H1 (cell line): ENCODE data around the gene RIN3. TPM values are rescaled to one million over a fixed set of nuclear protein-coding genes. Genes with fewer than 3 reads are reported as not detected.

ENCODE experiments used
- CTCF ChIA-PET: fragments of 300-600 bp; sonication (Branson Sonifier 250); formaldehyde crosslinking; loops from one replicate; lab custom pipeline; 2021; ENCODE audit not compliant: partially characterized antibody; lab: Charles Lee
- POLR2A ChIA-PET: fragments of 300-600 bp; sonication (Branson Sonifier 250); formaldehyde crosslinking; loops from one replicate; lab custom pipeline; 2021; ENCODE audit warnings: inconsistent platforms; ENCODE audit not compliant: partially characterized antibody; lab: Charles Lee
- DNase-seq, 2 experiments: peaks; one replicate each; pipeline versions ENCODE4 v3.0.0 to v3.0.0-alpha.2; 2010 to 2022; ENCODE audit warnings: low spot score in 2 of 2, low read depth in 1 of 2, mixed read lengths in 1 of 2
- FAIRE-seq: peaks from 2 replicates; lab custom pipeline; 2011; peaks lifted over from hg19 to GRCh38; lab: Jason Lieb, UNC
- H2AFZ ChIP-seq: 2 replicates; pipeline ENCODE4 v1.8.1; 2012; ENCODE audit warnings: low read length, inconsistent platforms
- H2AK5ac ChIP-seq: 2 replicates; pipeline ENCODE4 v1.6.1; 2013; ENCODE audit warnings: low read depth, low read length
- H2BK120ac ChIP-seq: replicated peaks from 2 replicates; pipeline ENCODE3; 2013; ENCODE audit warnings: low read depth, low read length, inconsistent platforms
- H2BK12ac ChIP-seq: 2 replicates; pipeline ENCODE4 v1.6.1; 2013; ENCODE audit warnings: low read depth, low read length
- H2BK15ac ChIP-seq: 2 replicates; pipeline ENCODE4 v1.6.1; 2013; ENCODE audit warnings: low read length
- H2BK20ac ChIP-seq: 2 replicates; pipeline ENCODE4 v1.6.1; 2013; ENCODE audit warnings: low read length
- H2BK5ac ChIP-seq: 2 replicates; pipeline ENCODE4 v1.6.1; 2013; ENCODE audit warnings: low read depth, low read length
- H3K14ac ChIP-seq: 2 replicates; pipeline ENCODE4 v1.6.1; 2013; ENCODE audit warnings: inconsistent platforms; ENCODE audit not compliant: insufficient read length
- H3K18ac ChIP-seq: 2 replicates; pipeline ENCODE4 v1.6.1; 2013; ENCODE audit warnings: low read length; ENCODE audit errors: extremely low read depth
- H3K23ac ChIP-seq: 2 replicates; pipeline ENCODE4 v1.6.1; 2013; ENCODE audit warnings: inconsistent platforms; ENCODE audit not compliant: insufficient read length
- H3K23me2 ChIP-seq: 2 replicates; pipeline ENCODE4 v1.6.1; 2013; ENCODE audit warnings: low read depth, low read length
- H3K27ac ChIP-seq: 2 replicates; pipeline ENCODE4 v1.6.1; 2011; ENCODE audit warnings: low read depth, low read length, inconsistent platforms
- H3K27me3 ChIP-seq, 4 experiments: replicated peaks in 1 of 4; 1 replicate in 1 of 4; 2 replicates in 3 of 4; pipeline versions ENCODE4 v1.6.1 to v1.8.1; 2011 to 2013; ENCODE audit warnings: low read length in 3 of 4, mild to moderate bottlenecking in 3 of 4, inconsistent platforms in 2 of 4, mixed read lengths in 2 of 4, moderate library complexity in 1 of 4; ENCODE audit not compliant: control insufficient read depth in 3 of 4, insufficient read depth in 3 of 4; ENCODE audit errors: extremely low read depth in 1 of 4
- H3K36me3 ChIP-seq, 4 experiments: 2 replicates each; pipeline versions ENCODE4 v1.6.1 to v1.8.1; 2011 to 2013; ENCODE audit warnings: mild to moderate bottlenecking in 4 of 4, low read length in 3 of 4, moderate library complexity in 2 of 4, control low read depth in 1 of 4, inconsistent platforms in 1 of 4; ENCODE audit not compliant: insufficient read depth in 4 of 4, control insufficient read depth in 2 of 4
- H3K4ac ChIP-seq: replicated peaks from 2 replicates; pipeline ENCODE3; 2013; ENCODE audit warnings: low read length, low read depth, mixed read lengths, inconsistent platforms; ENCODE audit not compliant: insufficient read length
- H3K4me1 ChIP-seq, 4 experiments: replicated peaks in 1 of 4; 1 replicate in 1 of 4; 2 replicates in 3 of 4; pipeline versions ENCODE4 v1.6.1 to v1.8.1; 2011 to 2013; ENCODE audit warnings: low read length in 3 of 4, inconsistent platforms in 2 of 4, mixed read lengths in 1 of 4; ENCODE audit not compliant: insufficient read depth in 4 of 4, control insufficient read depth in 3 of 4
- H3K4me2 ChIP-seq, 2 experiments: 2 replicates each; pipeline versions ENCODE4 v1.6.1 to v1.8.1; 2011 to 2013; ENCODE audit warnings: low read depth in 2 of 2, low read length in 2 of 2, control low read depth in 1 of 2, inconsistent platforms in 1 of 2, mild to moderate bottlenecking in 1 of 2; ENCODE audit not compliant: insufficient read depth in 1 of 2
- H3K4me3 ChIP-seq, 4 experiments: fragments of 200-600, 300-600 bp in 1 of 4; sonication (generic), shearing (Covaris generic), sonication (Bioruptor Twin) in 1 of 4; 2 replicates each; pipeline versions ENCODE4 v1.5.1 to v1.8.1; 2011 to 2016; ENCODE audit warnings: low read length in 4 of 4, low read depth in 3 of 4, control low read depth in 2 of 4, inconsistent platforms in 2 of 4, mild to moderate bottlenecking in 2 of 4, mixed read lengths in 1 of 4, moderate library complexity in 1 of 4; ENCODE audit not compliant: insufficient read depth in 2 of 4; ENCODE audit errors: extremely low read depth in 1 of 4
- H3K56ac ChIP-seq: replicated peaks from 2 replicates; pipeline ENCODE3; 2013; ENCODE audit warnings: low read depth, mild to moderate bottlenecking, mixed read lengths, low read length, inconsistent platforms; ENCODE audit not compliant: insufficient read length
- H3K79me1 ChIP-seq: 2 replicates; pipeline ENCODE4 v1.6.1; 2013; ENCODE audit warnings: low read depth, low read length, control low read depth
- H3K79me2 ChIP-seq, 2 experiments: 2 replicates each; pipeline versions ENCODE4 v1.6.1 to v1.8.1; 2012 to 2013; ENCODE audit warnings: low read length in 2 of 2, mild to moderate bottlenecking in 2 of 2, inconsistent platforms in 1 of 2; ENCODE audit not compliant: insufficient read depth in 2 of 2, control insufficient read depth in 1 of 2
- H3K9ac ChIP-seq, 4 experiments: replicated peaks in 1 of 4; 1 replicate in 1 of 4; 2 replicates in 3 of 4; pipeline versions ENCODE4 v1.6.1 to v1.8.1; 2011 to 2013; ENCODE audit warnings: low read depth in 3 of 4, low read length in 3 of 4, control low read depth in 2 of 4, mild to moderate bottlenecking in 2 of 4, moderate library complexity in 2 of 4, inconsistent platforms in 1 of 4; ENCODE audit errors: extremely low read depth in 1 of 4
- H3K9me3 ChIP-seq, 2 experiments: 2 replicates each; pipeline versions ENCODE4 v1.6.1 to v1.8.1; 2012 to 2013; ENCODE audit warnings: mild to moderate bottlenecking in 2 of 2, moderate library complexity in 2 of 2, control low read depth in 1 of 2, inconsistent platforms in 1 of 2, low read depth in 1 of 2, low read length in 1 of 2, mixed read lengths in 1 of 2; ENCODE audit not compliant: insufficient read depth in 2 of 2
- H4K20me1 ChIP-seq, 2 experiments: replicated peaks in 1 of 2; 2 replicates each; pipeline versions ENCODE3 to v1.8.1; 2011 to 2013; ENCODE audit warnings: inconsistent platforms in 2 of 2, low read length in 2 of 2, mild to moderate bottlenecking in 1 of 2; ENCODE audit not compliant: insufficient read depth in 2 of 2, control insufficient read depth in 1 of 2
- H4K5ac ChIP-seq: 2 replicates; pipeline ENCODE4 v1.6.1; 2013; ENCODE audit warnings: low read length, low read depth, mixed read lengths, inconsistent platforms; ENCODE audit not compliant: insufficient read length
- H4K8ac ChIP-seq: 2 replicates; pipeline ENCODE4 v1.8.0; 2013; ENCODE audit warnings: mild to moderate bottlenecking, moderate library complexity, low read length, inconsistent platforms; ENCODE audit not compliant: insufficient read depth; ENCODE audit errors: extremely low read depth
- H4K91ac ChIP-seq: replicated peaks from 2 replicates; pipeline ENCODE3; 2013; ENCODE audit warnings: low read length, mixed read lengths, inconsistent platforms; ENCODE audit not compliant: insufficient read length
- BACH1 ChIP-seq: IDR thresholded peaks from 2 replicates; pipeline ENCODE4 v1.6.1; 2012; ENCODE audit warnings: low read length, improper control_type of control experiment
- BRCA1 ChIP-seq: IDR thresholded peaks from 2 replicates; pipeline ENCODE4 v1.6.1; 2012; ENCODE audit warnings: low read depth, low read length, improper control_type of control experiment
- CHD2 ChIP-seq: IDR thresholded peaks from 2 replicates; pipeline ENCODE4 v1.6.1; 2012; ENCODE audit warnings: low read length, improper control_type of control experiment
- CTCF ChIP-seq, 3 experiments: IDR thresholded peaks; 1 replicate in 2 of 3; 2 replicates in 1 of 3; pipeline versions ENCODE4 v1.5.1 to v1.6.1; 2011; ENCODE audit warnings: low read length in 3 of 3, mild to moderate bottlenecking in 3 of 3, inconsistent platforms in 2 of 3, low read depth in 1 of 3, moderate library complexity in 1 of 3; ENCODE audit not compliant: insufficient read depth in 1 of 3; ENCODE audit errors: control extremely low read depth in 1 of 3
- SAP30 ChIP-seq: fragments of 300-600 bp; sonication (generic); IDR thresholded peaks from 2 replicates; pipeline ENCODE4 v1.7.1; 2012; ENCODE audit warnings: low read length, moderate library complexity, mild to moderate bottlenecking, inconsistent platforms; ENCODE audit not compliant: insufficient read depth, insufficient replicate concordance
- SIN3A ChIP-seq, 2 experiments: IDR thresholded peaks in 1 of 2; conservative IDR thresholded peaks in 1 of 2; 2 replicates each; pipeline ENCODE4 v1.6.1; 2011 to 2012; ENCODE audit warnings: low read length in 2 of 2, improper control_type of control experiment in 1 of 2, low read depth in 1 of 2, mild to moderate bottlenecking in 1 of 2
- SP2 ChIP-seq: IDR thresholded peaks from 2 replicates; pipeline ENCODE4 v1.6.1; 2012; ENCODE audit warnings: mild to moderate bottlenecking, low read length, inconsistent platforms
- SRF ChIP-seq: IDR thresholded peaks from 2 replicates; pipeline ENCODE4 v1.6.1; 2011; ENCODE audit warnings: mild to moderate bottlenecking, low read depth, low read length, moderate library complexity
- WGBS, 2 experiments: shearing (Covaris generic) in 1 of 2; methylation state at CpG; one replicate each; pipeline versions ENCODE4 v1.1.6 to v1.1.7; 2013 to 2015; ENCODE audit warnings: low lambda C conversion rate in 2 of 2, mixed read lengths in 2 of 2, inconsistent platforms in 1 of 2, low coverage in 1 of 2, missing lambda C conversion rate in 1 of 2; ENCODE audit not compliant: insufficient replicate concordance in 2 of 2, insufficient coverage in 1 of 2, insufficient read length in 1 of 2; ENCODE audit errors: extremely low coverage in 1 of 2, missing lambda C conversion rate in 1 of 2; 5-methylcytosine and 5-hydroxymethylcytosine counted together
- polyA plus RNA-seq, 7 experiments: library from polyadenylated mRNA; depleted of rRNA in 3 of 7; stranded (reverse) in 5 of 7; unstranded in 2 of 7; fragments of >200 nt in 5 of 7; fragments of 200-250 nt in 2 of 7; gene quantifications; 1 replicate in 5 of 7; 2 replicates in 1 of 7; 4 replicates in 1 of 7; pipeline versions ENCODE4 v1.2.1 to v1.2.3, GENCODE V29; 2011 to 2013; ENCODE audit warnings: missing spikeins in 2 of 7, mixed read lengths in 2 of 7
- total RNA-seq: library from RNA; stranded (reverse); fragmentation: NEBNext Ultra II Directional; extraction: Animal tissue kit (Norgen Biotek cat#: 25700); gene quantifications from 2 replicates; pipeline ENCODE4 v1.2.1, GENCODE V29; 2021

RIN3 gene
- total and polyA plus RNA-seq, 2 of the 8 experiments (the other 6 are each of a cell fraction or from before 2014, with no cell fraction given) = 0.59 to 1.5 TPM

GRCh38 chr14:92690171-92691011 lies 176.8 kb downstream of the RIN3 start:
- Histone ChIP-seq H2AFZ (no peak overlapping the region), H3K27ac (no peak overlapping the region), H3K36me3 (no peaks in the 10 kb centered on the region), H4K5ac (no peak overlapping the region), H2BK12ac (no peak overlapping the region), H3K4me3 (no peak overlapping the region), H3K9ac (no peak overlapping the region), H4K91ac (no peak overlapping the region), H4K8ac (no peak overlapping the region), H3K79me1 (no peaks in the 10 kb centered on the region), H2BK120ac (no peak overlapping the region), H2BK15ac (no peak overlapping the region), H2BK5ac (no peak overlapping the region), H2AK5ac (no peak overlapping the region), H3K23ac (no peak overlapping the region), H3K4ac (no peak overlapping the region), H3K79me2 (no peaks in the 10 kb centered on the region), H3K56ac (no peak overlapping the region), H3K14ac (no peak overlapping the region), H4K20me1 (peaks cover 0 to 2% of the 10 kb centered on the region in 2 experiments), H3K9me3 (no peaks in the 10 kb centered on the region), H2BK20ac (no peak overlapping the region), H3K23me2 (peaks cover 12% of the 10 kb centered on the region; the same call in 1 of the 2 replicates), H3K27me3 (peaks cover 10 to 21% (median 20%) of the 10 kb centered on the region in 4 experiments; a peak in 6 of 7 replicates), H3K18ac (no peak overlapping the region), H3K4me1 (peaks cover 0 to 7% (median 3%) of the 10 kb centered on the region in 4 experiments; a peak in 4 of 7 replicates), H3K4me2 (no peak overlapping the region)
- FAIRE-seq (no peak), DNase-seq (no peak)
- 89% methylated on average over 13 of the region's 13 CpGs; no CpG with 5 or more reads in 1 of the 2 experiments for WGBS, 2 experiments
- ChIA-PET POLR2A (no interaction called here), CTCF (interaction anchor here (0.6 to 4.0 kb wide), 23 partner anchors 10 to 423 kb away, joined by 3 to 16 read pairs (median 3); no protein-coding TSS in a partner anchor)
- TF ChIP-seq CHD2 (no peak), CTCF (IDR thresholded peaks at IDR 0.05; ENCODE audit: control extremely low read depth in 1 of 3, insufficient read depth in 1 of 3, low read depth in 1 of 3, low read length in 3 of 3) (peak; percentile 26 to 55 (median 41); a peak in 3 of 4 replicates), SRF (no peak), SAP30 (no peak), BACH1 (no peak), SP2 (no peak), BRCA1 (no peak), SIN3A (conservative IDR thresholded peaks at IDR 0.05 in 1 of 2, IDR thresholded peaks at IDR 0.05 in 1 of 2; ENCODE audit: low read depth in 1 of 2, low read length in 2 of 2) (no peak)
